NT2/D1 (cell line): Measurements from ENCODE around the gene MIA.
"Not testable (repeated sequence)": the region's sequence is repeated elsewhere in the genome, so short reads cannot be mapped to it uniquely, and the experiment has no call there.

Experiments used
- DNase-seq: peaks from one replicate; pipeline ENCODE4 v3.0.0-alpha.2; 2011; ENCODE audit warnings: low read depth, low spot score
- H3K27me3 ChIP-seq: 2 replicates; pipeline ENCODE4 v1.6.0; 2011; ENCODE audit warnings: mild to moderate bottlenecking; ENCODE audit not compliant: insufficient read length, insufficient read depth
- H3K36me3 ChIP-seq: 2 replicates; pipeline ENCODE4 v1.6.1; 2011; ENCODE audit warnings: mild to moderate bottlenecking, low read length, mixed read lengths; ENCODE audit not compliant: insufficient read depth, insufficient read length
- H3K4me1 ChIP-seq: 2 replicates; pipeline ENCODE4 v1.5.1; 2011; ENCODE audit not compliant: insufficient read depth, insufficient read length
- H3K4me3 ChIP-seq: 2 replicates; pipeline ENCODE4 v1.5.1; 2011; ENCODE audit warnings: low read depth; ENCODE audit not compliant: insufficient read length
- H3K9ac ChIP-seq: 2 replicates; pipeline ENCODE4 v1.6.0; 2011; ENCODE audit warnings: low read depth; ENCODE audit not compliant: insufficient read length
- H3K9me3 ChIP-seq: 2 replicates; pipeline ENCODE4 v1.5.1; 2011; ENCODE audit warnings: mild to moderate bottlenecking, low read length; ENCODE audit not compliant: insufficient read depth
- SUZ12 ChIP-seq: IDR thresholded peaks from 2 replicates; pipeline ENCODE4 v1.6.1; 2011; ENCODE audit not compliant: insufficient read length, insufficient read depth; ENCODE audit errors: extremely low read depth
- YY1 ChIP-seq: IDR thresholded peaks from 2 replicates; pipeline ENCODE4 v1.6.1; 2011; ENCODE audit not compliant: insufficient read length, insufficient read depth
- ZNF274 ChIP-seq: IDR thresholded peaks from 2 replicates; pipeline ENCODE4 v1.6.1; 2011; ENCODE audit warnings: mild to moderate bottlenecking, low read depth, low read length

The MIA gene

DNA sequence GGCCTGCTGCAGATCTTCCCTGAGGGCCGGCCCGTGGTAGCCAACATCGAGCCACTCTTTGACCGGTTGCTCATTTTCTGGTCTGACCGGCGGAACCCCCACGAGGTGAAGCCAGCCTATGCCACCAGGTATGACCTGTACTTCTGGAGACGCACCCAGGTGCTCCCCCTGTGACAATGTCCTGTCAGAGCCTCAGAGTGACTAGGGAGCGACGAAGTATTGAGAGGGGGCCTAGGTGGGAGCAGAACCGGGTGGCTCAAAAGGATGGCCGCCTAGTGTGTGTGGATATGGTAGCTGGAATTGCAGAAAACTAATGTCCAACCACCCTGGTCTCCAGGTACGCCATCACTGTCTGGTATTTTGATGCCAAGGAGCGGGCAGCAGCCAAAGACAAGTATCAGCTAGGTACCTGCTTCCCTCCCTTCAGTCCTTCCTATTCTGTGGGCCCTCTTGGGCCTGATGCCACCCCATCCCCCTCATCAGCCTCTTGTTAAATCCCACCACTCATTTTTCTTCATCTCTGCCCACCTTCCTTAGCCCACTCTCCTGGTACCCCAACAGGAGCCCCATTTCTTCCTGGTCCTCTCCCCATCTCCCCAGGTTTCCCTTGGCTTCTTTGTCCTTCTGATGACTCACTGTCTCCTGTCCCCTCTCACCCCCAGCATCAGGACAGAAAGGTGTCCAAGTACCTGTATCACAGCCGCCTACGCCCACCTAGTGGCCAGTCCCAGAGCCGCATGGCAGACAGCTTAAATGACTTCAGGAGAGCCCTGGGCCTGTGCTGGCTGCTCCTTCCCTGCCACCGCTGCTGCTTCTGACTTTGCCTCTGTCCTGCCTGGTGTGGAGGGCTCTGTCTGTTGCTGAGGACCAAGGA, 32.1 kb downstream of the MIA start:
- H3K4me1 ChIP-seq, result peaks cover 36% of the 10 kb centered on the region
- H3K27me3 ChIP-seq, result no peaks in the 10 kb centered on the region
- DNase-seq, result no peak
- no peak overlapping the region for H3K4me3 ChIP-seq
- H3K9me3 ChIP-seq, result no peaks in the 10 kb centered on the region
- H3K36me3 ChIP-seq, result peaks cover 63% of the 10 kb centered on the region
- H3K9ac ChIP-seq, result no peak overlapping the region
- TF ChIP-seq ZNF274, result no peak
- no peak for TF ChIP-seq YY1
- TF ChIP-seq SUZ12, result no peak

DNA sequence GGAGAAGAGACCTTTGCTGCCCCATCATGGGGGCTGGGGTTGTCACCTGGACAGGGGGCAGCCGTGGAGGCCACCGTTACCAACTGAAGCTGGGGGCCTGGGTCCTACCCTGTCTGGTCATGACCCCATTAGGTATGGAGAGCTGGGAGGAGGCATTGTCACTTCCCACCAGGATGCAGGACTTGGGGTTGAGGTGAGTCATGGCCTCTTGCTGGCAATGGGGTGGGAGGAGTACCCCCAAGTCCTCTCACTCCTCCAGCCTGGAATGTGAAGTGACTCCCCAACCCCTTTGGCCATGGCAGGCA, 32.7 kb downstream of the MIA start:
- TF ChIP-seq ZNF274 (no peak), YY1 (no peak), SUZ12 (no peak)
- H3K9me3 ChIP-seq, result no peaks in the 10 kb centered on the region
- no peak overlapping the region for H3K9ac ChIP-seq
- H3K27me3 ChIP-seq, result no peaks in the 10 kb centered on the region
- H3K36me3 ChIP-seq, result peaks cover 57% of the 10 kb centered on the region
- no peak overlapping the region for H3K4me3 ChIP-seq
- peaks cover 31% of the 10 kb centered on the region for H3K4me1 ChIP-seq
- DNase-seq, result no peak

DNA sequence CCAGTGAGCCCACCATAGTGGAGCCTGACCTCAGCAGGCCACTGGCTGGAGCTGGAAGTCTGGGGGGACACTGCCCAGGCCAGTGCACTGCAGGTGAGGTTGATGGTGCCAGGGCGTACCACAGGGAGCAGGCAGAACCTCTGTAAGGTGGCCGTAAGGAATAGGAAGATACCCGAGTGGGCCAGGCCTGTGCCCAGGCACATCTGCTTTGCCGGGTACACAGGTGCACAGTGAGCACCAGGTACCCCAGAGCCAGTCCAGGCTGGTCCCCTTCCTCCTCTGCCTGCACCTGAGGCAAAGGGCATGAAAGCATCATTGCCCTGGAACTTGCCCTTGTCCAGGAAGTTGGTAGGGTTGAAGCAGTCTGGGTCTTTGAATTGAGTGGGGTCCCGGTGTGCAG, 33.2 kb downstream of the MIA start:
- peaks cover 29% of the 10 kb centered on the region for H3K4me1 ChIP-seq
- no peak overlapping the region for H3K9ac ChIP-seq
- DNase-seq, result no peak
- peaks cover 52% of the 10 kb centered on the region for H3K36me3 ChIP-seq
- H3K27me3 ChIP-seq, result no peaks in the 10 kb centered on the region
- TF ChIP-seq YY1 (no peak), SUZ12 (no peak), ZNF274 (no peak)
- no peak overlapping the region for H3K4me3 ChIP-seq
- H3K9me3 ChIP-seq, result no peaks in the 10 kb centered on the region

DNA sequence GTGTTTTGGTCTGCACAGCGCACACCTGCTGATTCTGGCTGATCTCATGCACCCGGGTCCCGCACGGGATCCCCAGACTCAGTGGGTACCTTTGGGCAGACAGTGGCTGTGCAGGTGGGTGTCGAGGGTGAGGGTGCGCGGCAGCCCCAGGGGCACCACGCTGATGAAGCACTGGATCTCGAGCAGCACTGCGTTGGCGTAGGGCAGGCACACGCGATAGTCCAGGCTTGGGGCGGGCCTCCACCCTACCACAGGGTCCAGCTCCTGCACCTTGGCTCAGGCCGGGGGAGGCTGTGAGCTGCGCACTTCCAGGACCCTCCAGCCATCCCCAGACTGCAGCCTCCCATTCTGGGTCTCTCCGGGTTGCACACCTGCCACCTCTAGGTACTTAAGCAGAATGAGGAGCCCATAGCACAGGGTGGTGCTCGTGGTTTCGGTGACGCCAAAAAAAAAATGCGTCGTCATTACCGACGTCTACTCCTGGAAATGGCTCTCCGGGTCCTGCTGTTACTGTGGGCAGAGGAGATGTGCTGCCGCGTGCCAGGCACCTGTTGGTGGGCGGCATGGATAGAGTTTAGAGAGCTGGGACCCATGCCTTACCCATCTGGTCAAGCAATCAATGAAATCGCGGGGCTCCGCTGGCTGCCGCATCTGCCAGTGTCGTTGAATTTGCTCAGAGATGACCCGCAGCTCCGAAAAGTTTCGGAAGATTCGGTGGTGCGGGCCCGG, 34.2 kb downstream of the MIA start:
- TF ChIP-seq YY1 (no peak), SUZ12 (no peak), ZNF274 (no peak)
- no peak for DNase-seq
- H3K9ac ChIP-seq, result peak overlapping the region; percentile 59
- H3K27me3 ChIP-seq, result no peaks in the 10 kb centered on the region
- H3K4me3 ChIP-seq, result no peak overlapping the region
- H3K4me1 ChIP-seq, result peaks cover 21% of the 10 kb centered on the region
- peaks cover 41% of the 10 kb centered on the region for H3K36me3 ChIP-seq
- H3K9me3 ChIP-seq, result no peaks in the 10 kb centered on the region

- no peaks in the 10 kb centered on the region for H3K9me3 ChIP-seq
- peaks cover 17% of the 10 kb centered on the region for H3K4me1 ChIP-seq
- peaks cover 35% of the 10 kb centered on the region for H3K36me3 ChIP-seq
- H3K4me3 ChIP-seq, result peak overlapping the region; percentile 15
- no peak for DNase-seq
- peak overlapping the region; percentile 59 for H3K9ac ChIP-seq
- no peaks in the 10 kb centered on the region for H3K27me3 ChIP-seq
- no peak for TF ChIP-seq SUZ12
- no peak for TF ChIP-seq ZNF274
- TF ChIP-seq YY1, result no peak
Measured at GRCh38 chr19:40810160-40810559, 34.8 kb downstream of the MIA start.

DNA sequence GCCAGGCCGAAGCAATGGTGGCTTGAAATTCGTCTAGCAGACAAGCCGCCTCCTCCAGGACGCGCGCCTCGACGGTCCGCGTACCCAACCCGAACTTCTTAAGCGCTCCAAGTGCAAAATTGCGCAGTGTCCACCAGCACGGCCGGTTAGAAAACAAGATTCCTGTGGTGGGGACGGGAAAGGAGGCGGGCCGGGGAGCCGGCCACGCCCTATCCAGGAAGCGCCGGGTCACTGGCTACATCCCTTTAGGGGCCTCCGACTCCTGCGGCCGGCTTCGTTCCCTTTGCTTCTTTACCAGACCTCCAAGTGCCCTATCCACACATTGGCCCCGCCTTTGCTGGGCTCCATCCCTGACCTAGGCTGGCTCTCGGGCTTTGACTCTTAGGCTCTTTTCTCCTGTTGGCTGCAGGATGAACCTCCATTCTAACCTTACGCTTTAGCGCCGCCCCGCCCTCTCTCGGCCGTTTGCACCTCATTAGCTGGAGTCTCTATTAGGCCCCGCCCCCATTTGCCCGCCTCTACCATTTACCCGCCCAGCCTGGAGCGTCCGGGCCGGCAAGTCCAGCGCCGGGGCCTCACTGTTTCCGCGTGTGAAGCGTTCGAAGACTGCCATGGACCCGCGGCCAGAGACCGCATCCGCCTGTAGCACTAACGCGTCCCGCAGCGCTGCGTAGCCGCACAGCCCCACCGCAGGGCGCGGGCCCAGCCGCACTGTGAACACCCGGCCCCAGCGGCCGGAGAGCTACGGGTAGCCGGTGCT, 35.5 kb downstream of the MIA start:
- peak overlapping the region; percentile 34 for H3K4me3 ChIP-seq
- peak; percentile 56 for DNase-seq

More for the DNA sequence above, 35.5 kb downstream of the MIA start:
- Histone ChIP-seq H3K36me3 (peaks cover 29% of the 10 kb centered on the region), H3K4me1 (peaks cover 17% of the 10 kb centered on the region), H3K9ac (peak overlapping the region; percentile 80)
- H3K9me3 ChIP-seq, H3K27me3 ChIP-seq: not testable (repeated sequence)
